SK-N-SH treated with all-trans-retinoic acid at 6 μM for 48 hours (cell line): Measurements from ENCODE around the gene MGAT5B.

Source experiments
- ATAC-seq: fragments of 200-7000 bp; cut with Tn5 transposase; 3 replicates; pipeline ENCODE4 v1.9.1; 2020; ENCODE audit warnings: mild to moderate bottlenecking, moderate library complexity
- ARNTL ChIP-seq: fragments of 450-650 bp; formaldehyde crosslinking; IDR thresholded peaks from 2 replicates; pipeline ENCODE4 v1.5.0; 2020; ENCODE audit warnings: low read depth, mild to moderate bottlenecking, moderate library complexity, borderline replicate concordance
- BACH2 ChIP-seq: fragments of 250-450 bp; sonication (Bioruptor Pico); IDR thresholded peaks from 2 replicates; pipeline ENCODE4 v1.9.0; 2021; ENCODE audit warnings: mild to moderate bottlenecking, borderline replicate concordance
- ESRRG ChIP-seq: fragments of 250-450 bp; sonication (Bioruptor Pico); IDR thresholded peaks from 2 replicates; pipeline ENCODE4 v1.6.1; 2021; ENCODE audit warnings: mild to moderate bottlenecking
- GLIS3 ChIP-seq: fragments of 250-450 bp; sonication (Bioruptor Pico); IDR thresholded peaks from 2 replicates; pipeline ENCODE4 v1.5.0; 2020; ENCODE audit warnings: mild to moderate bottlenecking, moderate library complexity
- ISL1 ChIP-seq: fragments of 250-450 bp; sonication (Bioruptor Pico); IDR thresholded peaks from 2 replicates; pipeline ENCODE4 v2.1.2; 2022; ENCODE audit warnings: mild to moderate bottlenecking, moderate library complexity
- OSR1 ChIP-seq: fragments of 250-450 bp; sonication (Bioruptor Pico); IDR thresholded peaks from 2 replicates; pipeline ENCODE4 v1.8.0; 2022; ENCODE audit warnings: moderate library complexity, mild to moderate bottlenecking, inconsistent platforms
- PPARA ChIP-seq: fragments of 250-450 bp; sonication (Bioruptor Pico); IDR thresholded peaks from 2 replicates; pipeline ENCODE4 v1.5.0; 2020; ENCODE audit warnings: mild to moderate bottlenecking, borderline replicate concordance
- RARB ChIP-seq: fragments of 250-450 bp; sonication (Bioruptor Pico); IDR thresholded peaks from 2 replicates; pipeline ENCODE4 v1.8.0; 2021; ENCODE audit warnings: mild to moderate bottlenecking, moderate library complexity
- SNAI2 ChIP-seq: fragments of 250-450 bp; sonication (Bioruptor Pico); IDR thresholded peaks from 2 replicates; pipeline ENCODE4 v1.5.0; 2020; ENCODE audit warnings: mild to moderate bottlenecking, moderate library complexity
- TOX ChIP-seq: fragments of 250-450 bp; sonication (Bioruptor Pico); IDR thresholded peaks from 2 replicates; pipeline ENCODE4 v1.8.0; 2021; ENCODE audit warnings: mild to moderate bottlenecking, moderate library complexity, borderline replicate concordance
- ZC3H10 ChIP-seq: fragments of 250-450 bp; sonication (Bioruptor Pico); IDR thresholded peaks from 2 replicates; pipeline ENCODE4 v1.5.1; 2021; ENCODE audit warnings: mild to moderate bottlenecking, moderate library complexity
- ZFP3 ChIP-seq: fragments of 250-450 bp; sonication (Bioruptor Pico); IDR thresholded peaks from 2 replicates; pipeline ENCODE4 v1.5.0; 2020; ENCODE audit warnings: mild to moderate bottlenecking, moderate library complexity
- ZFP30 ChIP-seq: fragments of 450-650 bp; formaldehyde crosslinking; IDR thresholded peaks from 2 replicates; pipeline ENCODE4 v1.5.0; 2022; ENCODE audit warnings: mild to moderate bottlenecking, moderate library complexity
- ZNF565 ChIP-seq: fragments of 450-650 bp; formaldehyde crosslinking; conservative IDR thresholded peaks from 2 replicates; pipeline ENCODE4 v1.5.0; 2020; ENCODE audit warnings: low read depth, mild to moderate bottlenecking, moderate library complexity
- ZNF70 ChIP-seq: fragments of 450-650 bp; formaldehyde crosslinking; IDR thresholded peaks from 2 replicates; pipeline ENCODE4 v1.5.0; 2020; ENCODE audit warnings: mild to moderate bottlenecking, moderate library complexity
- ZNF8 ChIP-seq: fragments of 450-650 bp; formaldehyde crosslinking; IDR thresholded peaks from 2 replicates; pipeline ENCODE4 v1.5.0; 2020; ENCODE audit warnings: mild to moderate bottlenecking, moderate library complexity
- TF ChIP-seq, protein P1 (sequence below): fragments of 250-450 bp; sonication (Bioruptor Pico); IDR thresholded peaks from 2 replicates; pipeline ENCODE4 v1.5.0; 2020; ENCODE audit warnings: mild to moderate bottlenecking, moderate library complexity
- TF ChIP-seq, protein P2 (sequence below): fragments of 250-450 bp; sonication (Bioruptor Pico); IDR thresholded peaks from 2 replicates; pipeline ENCODE4 v1.5.1; 2020; ENCODE audit warnings: low read depth, mild to moderate bottlenecking, moderate library complexity
- TF ChIP-seq, protein P3 (sequence below): fragments of 250-450 bp; sonication (Bioruptor Pico); IDR thresholded peaks from 2 replicates; pipeline ENCODE4 v1.8.0; 2020; ENCODE audit warnings: mild to moderate bottlenecking, moderate library complexity, borderline replicate concordance
- TF ChIP-seq, protein P4 (sequence below): fragments of 250-450 bp; sonication (Bioruptor Pico); IDR thresholded peaks from 2 replicates; pipeline ENCODE4 v1.8.0; 2021; ENCODE audit warnings: low read depth, mild to moderate bottlenecking, moderate library complexity, borderline replicate concordance
- TF ChIP-seq, protein P5 (sequence below): fragments of 250-450 bp; sonication (Bioruptor Pico); IDR thresholded peaks from 2 replicates; pipeline ENCODE4 v1.5.1; 2021; ENCODE audit warnings: mild to moderate bottlenecking, moderate library complexity

MGAT5B gene

GRCh38 chr17:76951375-76951905, 83.2 kb downstream of the MGAT5B start (continued):
- TF ChIP-seq, protein P1, sequence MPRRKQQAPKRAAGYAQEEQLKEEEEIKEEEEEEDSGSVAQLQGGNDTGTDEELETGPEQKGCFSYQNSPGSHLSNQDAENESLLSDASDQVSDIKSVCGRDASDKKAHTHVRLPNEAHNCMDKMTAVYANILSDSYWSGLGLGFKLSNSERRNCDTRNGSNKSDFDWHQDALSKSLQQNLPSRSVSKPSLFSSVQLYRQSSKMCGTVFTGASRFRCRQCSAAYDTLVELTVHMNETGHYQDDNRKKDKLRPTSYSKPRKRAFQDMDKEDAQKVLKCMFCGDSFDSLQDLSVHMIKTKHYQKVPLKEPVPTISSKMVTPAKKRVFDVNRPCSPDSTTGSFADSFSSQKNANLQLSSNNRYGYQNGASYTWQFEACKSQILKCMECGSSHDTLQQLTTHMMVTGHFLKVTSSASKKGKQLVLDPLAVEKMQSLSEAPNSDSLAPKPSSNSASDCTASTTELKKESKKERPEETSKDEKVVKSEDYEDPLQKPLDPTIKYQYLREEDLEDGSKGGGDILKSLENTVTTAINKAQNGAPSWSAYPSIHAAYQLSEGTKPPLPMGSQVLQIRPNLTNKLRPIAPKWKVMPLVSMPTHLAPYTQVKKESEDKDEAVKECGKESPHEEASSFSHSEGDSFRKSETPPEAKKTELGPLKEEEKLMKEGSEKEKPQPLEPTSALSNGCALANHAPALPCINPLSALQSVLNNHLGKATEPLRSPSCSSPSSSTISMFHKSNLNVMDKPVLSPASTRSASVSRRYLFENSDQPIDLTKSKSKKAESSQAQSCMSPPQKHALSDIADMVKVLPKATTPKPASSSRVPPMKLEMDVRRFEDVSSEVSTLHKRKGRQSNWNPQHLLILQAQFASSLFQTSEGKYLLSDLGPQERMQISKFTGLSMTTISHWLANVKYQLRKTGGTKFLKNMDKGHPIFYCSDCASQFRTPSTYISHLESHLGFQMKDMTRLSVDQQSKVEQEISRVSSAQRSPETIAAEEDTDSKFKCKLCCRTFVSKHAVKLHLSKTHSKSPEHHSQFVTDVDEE = no peak
- TF ChIP-seq ZNF565 (CRISPR knock-in tag) = no peak
- no peak for TF ChIP-seq ESRRG
- no peak for TF ChIP-seq ZNF8 (CRISPR knock-in tag)
- TF ChIP-seq ZFP30 (CRISPR knock-in tag) = no peak

DNA sequence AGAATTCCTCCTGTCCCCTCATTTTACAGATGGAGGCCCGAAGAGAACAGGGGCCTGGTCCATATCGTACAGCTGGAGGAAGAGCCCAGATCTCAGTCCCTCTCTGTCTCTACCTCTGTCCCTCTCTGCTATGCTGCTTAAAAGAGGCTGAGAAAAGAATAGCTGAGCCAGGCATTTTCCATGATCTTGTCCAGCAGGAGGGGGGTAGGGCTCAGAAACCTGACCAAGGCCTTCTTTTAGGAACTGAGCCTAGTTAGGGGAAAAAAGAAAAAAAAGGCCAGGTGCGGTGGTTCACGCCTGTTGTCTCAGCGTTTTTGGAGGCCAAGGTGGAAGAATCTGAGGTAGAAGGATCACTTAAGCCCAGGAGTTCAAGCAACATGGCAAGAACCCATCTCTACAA, 84.2 kb downstream of the MGAT5B start:
- no peak for TF ChIP-seq ZNF565 (CRISPR knock-in tag)
- TF ChIP-seq, protein P2, sequence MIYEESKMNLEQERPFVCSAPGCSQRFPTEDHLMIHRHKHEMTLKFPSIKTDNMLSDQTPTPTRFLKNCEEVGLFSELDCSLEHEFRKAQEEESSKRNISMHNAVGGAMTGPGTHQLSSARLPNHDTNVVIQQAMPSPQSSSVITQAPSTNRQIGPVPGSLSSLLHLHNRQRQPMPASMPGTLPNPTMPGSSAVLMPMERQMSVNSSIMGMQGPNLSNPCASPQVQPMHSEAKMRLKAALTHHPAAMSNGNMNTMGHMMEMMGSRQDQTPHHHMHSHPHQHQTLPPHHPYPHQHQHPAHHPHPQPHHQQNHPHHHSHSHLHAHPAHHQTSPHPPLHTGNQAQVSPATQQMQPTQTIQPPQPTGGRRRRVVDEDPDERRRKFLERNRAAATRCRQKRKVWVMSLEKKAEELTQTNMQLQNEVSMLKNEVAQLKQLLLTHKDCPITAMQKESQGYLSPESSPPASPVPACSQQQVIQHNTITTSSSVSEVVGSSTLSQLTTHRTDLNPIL (CRISPR knock-in tag) = no peak
- no peak for TF ChIP-seq ZNF70
- no peak for TF ChIP-seq ZFP30 (CRISPR knock-in tag)
- TF ChIP-seq SNAI2 (CRISPR knock-in tag) = no peak
- TF ChIP-seq ZC3H10 (CRISPR knock-in tag) = no peak
- TF ChIP-seq ZNF8 (CRISPR knock-in tag) = no peak
- TF ChIP-seq ARNTL (CRISPR knock-in tag) = no peak
- no peak for TF ChIP-seq BACH2 (CRISPR knock-in tag)
- TF ChIP-seq ISL1 (CRISPR knock-in tag) = no peak
- no peak for TF ChIP-seq PPARA (CRISPR knock-in tag)
- TF ChIP-seq, protein P1 = no peak
- no peak for TF ChIP-seq ZFP3 (CRISPR knock-in tag)
- TF ChIP-seq, protein P3, sequence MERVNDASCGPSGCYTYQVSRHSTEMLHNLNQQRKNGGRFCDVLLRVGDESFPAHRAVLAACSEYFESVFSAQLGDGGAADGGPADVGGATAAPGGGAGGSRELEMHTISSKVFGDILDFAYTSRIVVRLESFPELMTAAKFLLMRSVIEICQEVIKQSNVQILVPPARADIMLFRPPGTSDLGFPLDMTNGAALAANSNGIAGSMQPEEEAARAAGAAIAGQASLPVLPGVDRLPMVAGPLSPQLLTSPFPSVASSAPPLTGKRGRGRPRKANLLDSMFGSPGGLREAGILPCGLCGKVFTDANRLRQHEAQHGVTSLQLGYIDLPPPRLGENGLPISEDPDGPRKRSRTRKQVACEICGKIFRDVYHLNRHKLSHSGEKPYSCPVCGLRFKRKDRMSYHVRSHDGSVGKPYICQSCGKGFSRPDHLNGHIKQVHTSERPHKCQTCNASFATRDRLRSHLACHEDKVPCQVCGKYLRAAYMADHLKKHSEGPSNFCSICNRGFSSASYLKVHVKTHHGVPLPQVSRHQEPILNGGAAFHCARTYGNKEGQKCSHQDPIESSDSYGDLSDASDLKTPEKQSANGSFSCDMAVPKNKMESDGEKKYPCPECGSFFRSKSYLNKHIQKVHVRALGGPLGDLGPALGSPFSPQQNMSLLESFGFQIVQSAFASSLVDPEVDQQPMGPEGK (CRISPR knock-in tag) = no peak
- ATAC-seq = no peak

DNA sequence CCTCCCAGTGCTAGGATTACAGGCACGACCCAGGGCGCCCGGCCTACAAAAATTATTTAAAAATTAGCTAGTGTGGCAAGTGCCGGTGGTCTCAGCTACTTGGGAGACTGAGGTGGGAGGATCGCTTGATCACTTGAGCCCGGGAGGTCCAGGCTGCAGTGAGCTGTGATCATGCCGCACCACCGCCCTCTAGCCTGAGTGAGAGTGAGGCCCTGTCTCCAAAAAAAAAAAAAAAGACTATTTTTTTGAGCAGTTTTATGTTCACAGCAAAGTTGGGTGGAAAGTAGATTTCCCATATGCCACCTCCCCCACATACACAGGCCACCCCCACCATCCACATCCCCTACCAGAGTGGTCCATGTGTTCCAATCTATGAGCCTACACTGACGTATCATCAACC, 84.9 kb downstream of the MGAT5B start:
- no peak for ATAC-seq
- TF ChIP-seq ESRRG (no peak), RARB (CRISPR knock-in tag) (no peak), OSR1 (CRISPR knock-in tag) (no peak), PPARA (CRISPR knock-in tag) (no peak), ZC3H10 (CRISPR knock-in tag) (no peak), GLIS3 (CRISPR knock-in tag) (no peak), TOX (CRISPR knock-in tag) (no peak), ISL1 (CRISPR knock-in tag) (no peak), SNAI2 (CRISPR knock-in tag) (no peak), BACH2 (CRISPR knock-in tag) (no peak), ZNF8 (CRISPR knock-in tag) (no peak), ZNF70 (no peak), ARNTL (CRISPR knock-in tag) (no peak)
- TF ChIP-seq, protein P4, sequence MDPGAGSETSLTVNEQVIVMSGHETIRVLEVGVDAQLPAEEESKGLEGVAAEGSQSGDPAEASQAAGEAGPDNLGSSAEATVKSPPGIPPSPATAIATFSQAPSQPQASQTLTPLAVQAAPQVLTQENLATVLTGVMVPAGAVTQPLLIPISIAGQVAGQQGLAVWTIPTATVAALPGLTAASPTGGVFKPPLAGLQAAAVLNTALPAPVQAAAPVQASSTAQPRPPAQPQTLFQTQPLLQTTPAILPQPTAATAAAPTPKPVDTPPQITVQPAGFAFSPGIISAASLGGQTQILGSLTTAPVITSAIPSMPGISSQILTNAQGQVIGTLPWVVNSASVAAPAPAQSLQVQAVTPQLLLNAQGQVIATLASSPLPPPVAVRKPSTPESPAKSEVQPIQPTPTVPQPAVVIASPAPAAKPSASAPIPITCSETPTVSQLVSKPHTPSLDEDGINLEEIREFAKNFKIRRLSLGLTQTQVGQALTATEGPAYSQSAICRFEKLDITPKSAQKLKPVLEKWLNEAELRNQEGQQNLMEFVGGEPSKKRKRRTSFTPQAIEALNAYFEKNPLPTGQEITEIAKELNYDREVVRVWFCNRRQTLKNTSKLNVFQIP (CRISPR knock-in tag) = no peak
- TF ChIP-seq, protein P5, sequence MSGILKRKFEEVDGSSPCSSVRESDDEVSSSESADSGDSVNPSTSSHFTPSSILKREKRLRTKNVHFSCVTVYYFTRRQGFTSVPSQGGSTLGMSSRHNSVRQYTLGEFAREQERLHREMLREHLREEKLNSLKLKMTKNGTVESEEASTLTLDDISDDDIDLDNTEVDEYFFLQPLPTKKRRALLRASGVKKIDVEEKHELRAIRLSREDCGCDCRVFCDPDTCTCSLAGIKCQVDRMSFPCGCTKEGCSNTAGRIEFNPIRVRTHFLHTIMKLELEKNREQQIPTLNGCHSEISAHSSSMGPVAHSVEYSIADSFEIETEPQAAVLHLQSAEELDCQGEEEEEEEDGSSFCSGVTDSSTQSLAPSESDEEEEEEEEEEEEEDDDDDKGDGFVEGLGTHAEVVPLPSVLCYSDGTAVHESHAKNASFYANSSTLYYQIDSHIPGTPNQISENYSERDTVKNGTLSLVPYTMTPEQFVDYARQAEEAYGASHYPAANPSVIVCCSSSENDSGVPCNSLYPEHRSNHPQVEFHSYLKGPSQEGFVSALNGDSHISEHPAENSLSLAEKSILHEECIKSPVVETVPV (CRISPR knock-in tag) = no peak
- TF ChIP-seq, protein P2 (CRISPR knock-in tag) = no peak
- TF ChIP-seq, protein P3 (CRISPR knock-in tag) = no peak
